Epithelial cell of proximal tubule (primary cell): ENCODE data around the gene TIAM1. TPM values are rescaled to one million over a fixed set of nuclear protein-coding genes. Genes with fewer than 3 reads are reported as not detected.

ENCODE experiments used
- DNase-seq: peaks from one replicate; pipeline ENCODE4 v3.0.0-alpha.2; 2011; ENCODE audit warnings: low read depth
- H3K4me3 ChIP-seq: 2 replicates; pipeline ENCODE4 v1.5.1; 2011; ENCODE audit warnings: low read depth, mild to moderate bottlenecking, low read length
- CTCF ChIP-seq: conservative IDR thresholded peaks from 2 replicates; pipeline ENCODE4 v1.5.1; 2012; ENCODE audit warnings: low read depth, mild to moderate bottlenecking, low read length
- total RNA-seq: library from RNA; depleted of rRNA; stranded (reverse); fragments of >200 nt; gene quantifications from 2 replicates; pipeline ENCODE4 v1.2.3, GENCODE V29; 2015

TIAM1 gene
- total RNA-seq, 1 donor from 2014 or later = 3.6 TPM

- peak; percentile 71 for TF ChIP-seq CTCF
- DNase-seq = no peak
- H3K4me3 ChIP-seq = no peak overlapping the region
These were observed 3.5 kb upstream of the TIAM1 start for GRCh38 chr21:31347435-31348032.

- no peak for TF ChIP-seq CTCF
- no peak for DNase-seq
- H3K4me3 ChIP-seq = no peak overlapping the region
These were observed 2.3 kb upstream of the TIAM1 start for GRCh38 chr21:31346256-31346821.

- H3K4me3 ChIP-seq = no peak overlapping the region
- TF ChIP-seq CTCF = no peak
- no peak for DNase-seq
These were observed 1.1 kb upstream of the TIAM1 start for GRCh38 chr21:31345136-31345535.

GRCh38 chr21:31343030-31343510 is 991 bp downstream of the TIAM1 start:
- peak overlapping the region; percentile 73 for H3K4me3 ChIP-seq
- DNase-seq = no peak
- TF ChIP-seq CTCF = no peak

- no peak overlapping the region for H3K4me3 ChIP-seq
- no peak for DNase-seq
- TF ChIP-seq CTCF = no peak
These were observed 1.7 kb downstream of the TIAM1 start for GRCh38 chr21:31342348-31342747.

- no peak for DNase-seq
- TF ChIP-seq CTCF = no peak
- H3K4me3 ChIP-seq = no peak overlapping the region
These were observed 3.0 kb downstream of the TIAM1 start for GRCh38 chr21:31340942-31341487.

GRCh38 chr21:31340514-31340913 is 3.5 kb downstream of the TIAM1 start:
- DNase-seq = no peak
- no peak for TF ChIP-seq CTCF

More at GRCh38 chr21:31340514-31340913, 3.5 kb downstream of the TIAM1 start:
- no peak overlapping the region for H3K4me3 ChIP-seq
